BE2C (cell line): Measurements from ENCODE around the gene CDNF.

Source experiments
- DNase-seq: peaks from one replicate; pipeline ENCODE4 v3.0.0-alpha.2; 2020
- H3K27me3 ChIP-seq: fragments of 250-450 bp; sonication (Bioruptor Pico); 2 replicates; pipeline ENCODE4 v1.5.1; 2020; ENCODE audit warnings: mild to moderate bottlenecking
- H3K36me3 ChIP-seq: fragments of 250-450 bp; sonication (Bioruptor Pico); 2 replicates; pipeline ENCODE4 v1.5.1; 2020; ENCODE audit warnings: mild to moderate bottlenecking
- H3K4me1 ChIP-seq: fragments of 250-450 bp; sonication (Bioruptor Pico); 2 replicates; pipeline ENCODE4 v1.5.1; 2020
- H3K4me3 ChIP-seq: 2 replicates; pipeline ENCODE4 v1.5.1; 2011; ENCODE audit warnings: low read depth, low read length
- H3K9me3 ChIP-seq: fragments of 250-450 bp; sonication (Bioruptor Pico); 2 replicates; pipeline ENCODE4 v1.5.1; 2020
- TF ChIP-seq, protein P1 (sequence below): IDR thresholded peaks from 2 replicates; pipeline ENCODE4 v1.5.1; 2012; ENCODE audit warnings: mild to moderate bottlenecking, low read depth, low read length

Gene CDNF

DNA sequence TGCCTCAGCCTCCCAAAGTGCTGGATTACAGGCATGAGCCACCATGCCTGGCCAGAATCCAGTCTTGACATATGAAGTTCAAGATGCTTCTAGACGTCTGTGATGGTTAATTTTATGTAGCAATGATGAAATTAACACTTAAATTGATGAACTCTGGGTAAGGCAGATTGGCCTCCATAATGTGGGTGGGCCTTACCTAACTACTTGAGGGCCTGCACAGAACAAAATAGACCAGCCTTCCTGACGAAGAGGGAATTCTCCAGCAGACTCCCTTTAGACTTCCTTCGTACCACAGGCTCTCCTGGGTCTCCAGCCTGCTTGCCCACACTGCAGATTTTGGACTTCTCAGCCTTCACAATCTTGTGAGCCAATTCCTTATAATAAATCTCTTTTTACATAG, 4.7 kb downstream of the CDNF start:
- H3K4me1 ChIP-seq = no peaks in the 10 kb centered on the region

DNA sequence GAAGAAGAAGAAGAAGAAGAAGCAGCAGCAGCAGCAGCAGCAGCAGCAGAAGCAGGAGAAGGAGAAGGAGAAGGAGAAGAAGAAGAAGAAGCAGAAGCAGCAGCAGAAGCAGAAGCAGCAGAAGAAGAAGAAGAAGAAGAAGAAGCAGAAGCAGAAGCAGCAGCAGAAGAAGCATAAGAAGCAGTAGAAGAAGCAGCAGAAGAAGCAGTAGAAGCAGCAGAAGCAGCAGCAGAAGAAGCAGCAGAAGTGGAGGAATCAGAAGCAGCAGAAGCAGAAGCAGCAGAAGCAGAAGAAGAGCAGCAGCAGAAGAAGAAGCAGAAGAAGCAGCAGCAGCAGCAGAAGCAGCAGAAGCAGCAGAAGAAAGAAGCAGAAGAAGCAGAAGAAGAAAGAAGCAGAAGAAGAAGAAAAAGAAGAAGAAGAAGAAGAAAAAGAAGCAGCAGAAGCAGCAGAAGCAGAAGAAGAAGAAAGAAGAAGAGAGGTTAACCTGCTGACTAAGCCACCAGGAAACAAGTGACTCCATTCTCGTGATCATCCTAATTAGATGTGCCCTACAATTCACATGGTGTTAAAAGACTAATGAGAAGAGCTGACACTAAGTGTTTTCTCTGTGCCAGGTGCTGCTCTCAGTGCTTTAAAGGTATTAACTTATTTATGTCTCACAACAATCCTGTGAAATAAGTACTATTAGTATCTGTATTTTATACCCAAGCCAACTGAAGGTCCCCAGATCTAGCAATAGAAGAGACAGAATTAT, 11.6 kb downstream of the CDNF start:
- Histone ChIP-seq H3K9me3 (no peaks in the 10 kb centered on the region), H3K4me1 (no peaks in the 10 kb centered on the region; the same call in 1 of the 2 replicates), H3K36me3 (no peaks in the 10 kb centered on the region), H3K27me3 (no peaks in the 10 kb centered on the region), H3K4me3 (no peak overlapping the region)
- DNase-seq = no peak
- TF ChIP-seq, protein P1, sequence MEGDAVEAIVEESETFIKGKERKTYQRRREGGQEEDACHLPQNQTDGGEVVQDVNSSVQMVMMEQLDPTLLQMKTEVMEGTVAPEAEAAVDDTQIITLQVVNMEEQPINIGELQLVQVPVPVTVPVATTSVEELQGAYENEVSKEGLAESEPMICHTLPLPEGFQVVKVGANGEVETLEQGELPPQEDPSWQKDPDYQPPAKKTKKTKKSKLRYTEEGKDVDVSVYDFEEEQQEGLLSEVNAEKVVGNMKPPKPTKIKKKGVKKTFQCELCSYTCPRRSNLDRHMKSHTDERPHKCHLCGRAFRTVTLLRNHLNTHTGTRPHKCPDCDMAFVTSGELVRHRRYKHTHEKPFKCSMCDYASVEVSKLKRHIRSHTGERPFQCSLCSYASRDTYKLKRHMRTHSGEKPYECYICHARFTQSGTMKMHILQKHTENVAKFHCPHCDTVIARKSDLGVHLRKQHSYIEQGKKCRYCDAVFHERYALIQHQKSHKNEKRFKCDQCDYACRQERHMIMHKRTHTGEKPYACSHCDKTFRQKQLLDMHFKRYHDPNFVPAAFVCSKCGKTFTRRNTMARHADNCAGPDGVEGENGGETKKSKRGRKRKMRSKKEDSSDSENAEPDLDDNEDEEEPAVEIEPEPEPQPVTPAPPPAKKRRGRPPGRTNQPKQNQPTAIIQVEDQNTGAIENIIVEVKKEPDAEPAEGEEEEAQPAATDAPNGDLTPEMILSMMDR = no peak

More for the DNA sequence above, 4.7 kb downstream of the CDNF start:
- no peak overlapping the region for H3K4me3 ChIP-seq
- no peaks in the 10 kb centered on the region for H3K36me3 ChIP-seq
- TF ChIP-seq, protein P1 = no peak
- DNase-seq = no peak
- H3K27me3 ChIP-seq = no peaks in the 10 kb centered on the region
- H3K9me3 ChIP-seq = no peaks in the 10 kb centered on the region

DNA sequence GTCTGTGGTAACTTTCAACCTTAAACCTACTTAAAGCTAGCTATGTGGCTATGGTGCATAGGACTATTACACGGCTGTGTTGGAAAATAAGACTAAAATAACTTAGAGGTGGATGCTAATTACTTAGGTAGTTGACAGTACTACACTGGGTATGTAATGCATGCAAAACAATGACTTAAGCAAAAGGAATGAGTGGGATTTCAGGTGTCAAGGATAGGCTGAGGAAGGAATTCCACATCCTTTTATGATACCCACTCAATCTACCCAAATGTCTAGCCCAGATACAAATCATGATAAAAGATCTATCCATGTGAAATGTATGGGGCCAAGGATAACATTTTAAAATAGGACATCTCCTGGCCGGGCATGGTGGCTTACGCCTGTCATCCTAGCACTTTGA, 13.9 kb downstream of the CDNF start:
- TF ChIP-seq, protein P1 = no peak
- H3K9me3 ChIP-seq = no peaks in the 10 kb centered on the region
- no peaks in the 10 kb centered on the region; the same call in 1 of the 2 replicates for H3K4me1 ChIP-seq

DNA sequence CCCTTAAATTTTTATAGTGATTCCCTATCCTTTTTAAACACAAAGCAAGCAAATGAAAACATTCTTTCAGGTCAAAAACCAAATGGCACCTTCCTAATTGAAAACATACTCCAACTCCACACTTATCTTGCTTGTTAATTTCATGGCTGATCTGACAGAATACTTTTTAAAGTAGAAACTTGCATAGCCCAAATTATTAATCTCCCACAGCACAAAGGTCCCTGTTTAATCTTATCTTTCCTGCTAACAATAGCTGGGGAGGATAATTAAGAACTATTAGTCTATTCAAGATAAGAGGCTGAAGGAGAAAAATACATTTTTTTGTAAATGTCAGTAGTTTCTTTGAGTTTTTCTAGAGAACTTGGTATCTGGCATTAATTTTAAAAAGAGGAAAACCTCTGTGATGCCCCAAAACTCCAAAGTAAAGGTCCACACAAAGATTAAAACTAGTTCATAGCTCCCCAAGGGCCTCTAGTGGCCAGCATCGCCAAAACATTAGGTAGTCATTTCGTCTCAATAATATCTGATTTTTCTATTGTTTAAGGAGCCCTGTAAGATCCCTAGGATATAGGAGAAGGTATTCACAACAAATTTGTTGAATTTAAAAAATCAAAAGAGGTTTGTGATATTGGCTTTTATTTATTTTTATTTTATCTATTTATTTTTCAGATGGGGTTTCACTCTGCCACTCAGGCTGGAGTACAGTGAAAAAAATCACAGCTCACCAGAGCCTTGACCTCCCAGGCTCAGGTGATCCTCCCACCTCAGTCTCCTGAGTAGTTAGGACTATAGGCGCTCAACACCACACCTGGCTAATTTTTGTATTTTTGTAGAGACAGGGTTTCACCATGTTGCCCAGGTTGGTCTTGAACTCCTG, 14.7 kb downstream of the CDNF start:
- DNase-seq = peak; percentile 48
- H3K4me1 ChIP-seq = no peaks in the 10 kb centered on the region; the same call in 1 of the 2 replicates

More for the DNA sequence above, 13.9 kb downstream of the CDNF start:
- Histone ChIP-seq H3K27me3 (no peaks in the 10 kb centered on the region), H3K36me3 (no peaks in the 10 kb centered on the region), H3K4me3 (no peak overlapping the region)
- no peak for DNase-seq

DNA sequence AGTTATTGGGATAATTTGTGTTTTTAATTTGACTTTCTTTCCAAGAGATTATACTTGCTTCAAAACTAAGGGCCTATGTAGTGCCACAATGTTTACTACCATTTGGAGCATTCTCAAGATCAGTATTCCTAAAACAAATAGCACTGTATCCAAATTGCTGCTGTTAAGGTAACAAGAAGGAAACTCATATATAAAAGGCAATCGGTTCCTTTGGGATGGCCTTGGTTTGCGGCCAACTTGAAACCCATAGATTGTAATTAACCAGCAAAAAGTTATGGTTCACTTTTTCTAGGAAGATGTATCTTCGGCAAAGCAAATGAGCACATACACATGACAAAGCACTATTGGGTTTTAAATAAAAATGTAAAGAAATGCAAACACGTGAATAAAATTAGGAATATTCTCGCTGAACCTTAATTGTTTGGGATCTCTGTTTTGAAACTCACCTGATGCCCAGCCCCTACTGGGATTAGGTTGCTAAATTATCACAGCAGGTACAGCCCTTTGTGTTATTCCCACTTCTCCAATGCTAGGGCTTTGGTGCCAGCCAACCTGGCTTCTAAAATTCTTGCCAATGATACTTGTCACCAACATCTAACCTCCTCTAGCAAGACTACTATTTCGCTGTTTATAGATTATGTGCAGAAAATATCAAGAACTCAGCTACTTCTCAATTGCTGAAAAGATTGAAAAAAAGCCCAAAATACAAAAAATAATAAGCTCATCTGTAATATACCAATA, 16.0 kb downstream of the CDNF start:
- H3K4me1 ChIP-seq = no peaks in the 10 kb centered on the region; the same call in 1 of the 2 replicates
- H3K36me3 ChIP-seq = no peaks in the 10 kb centered on the region
- TF ChIP-seq, protein P1 = no peak
- H3K27me3 ChIP-seq = no peaks in the 10 kb centered on the region
- H3K4me3 ChIP-seq = no peak overlapping the region
- no peaks in the 10 kb centered on the region for H3K9me3 ChIP-seq
- DNase-seq = no peak

More for the DNA sequence above, 14.7 kb downstream of the CDNF start:
- H3K9me3 ChIP-seq = no peaks in the 10 kb centered on the region
- H3K27me3 ChIP-seq = no peaks in the 10 kb centered on the region
- no peaks in the 10 kb centered on the region for H3K36me3 ChIP-seq
- TF ChIP-seq, protein P1 = peak; percentile 72
- H3K4me3 ChIP-seq = no peak overlapping the region
